ENCODE data around the gene LBX1.

GRCh38 chr10:101226491-101227428 is 2.5 kb downstream of the LBX1 start:
- TF ChIP-seq CTCF (IDR thresholded peaks at IDR 0.05; ENCODE audit: low read depth, low read length) (no peak), EZH2phosphoT487 (IDR thresholded peaks at IDR 0.05; ENCODE audit: low read depth) (no peak)

Data from OCI-LY3 (cell line).